Ovary (tissue), 9 donors: ENCODE results near the gene TGM1. TPM values are rescaled to one million over a fixed set of nuclear protein-coding genes. Genes with fewer than 3 reads are reported as not detected.

ENCODE experiments used
- DNase-seq, 5 donors: peaks; one replicate each; pipeline ENCODE4 v3.0.0-alpha.2; 2019 to 2020
- H3K27ac ChIP-seq, 2 donors: fragments of 200-600 bp; one replicate each; pipeline versions ENCODE4 v1.5.1 to v1.8.0; 2019 to 2022
- H3K27me3 ChIP-seq: fragments of 200-600 bp; one replicate; pipeline ENCODE4 v1.8.0; 2022
- H3K36me3 ChIP-seq: fragments of 200-600 bp; sonication (generic); one replicate; pipeline ENCODE4 v1.5.1; 2019
- H3K4me1 ChIP-seq: one replicate; pipeline ENCODE4 v1.8.1; 2013; ENCODE audit warnings: mild to moderate bottlenecking, moderate library complexity; ENCODE audit not compliant: insufficient read depth
- H3K4me3 ChIP-seq: fragments of 200-600 bp; sonication (generic); one replicate; pipeline ENCODE4 v1.5.1; 2017
- H3K9me3 ChIP-seq, 2 donors: fragments of 200-600 bp in 1 of 2; sonication (generic) in 1 of 2; one replicate each; pipeline versions ENCODE4 v1.5.1 to v1.8.1; 2013 to 2019; ENCODE audit warnings: mild to moderate bottlenecking in 1 of 2, moderate library complexity in 1 of 2
- EP300 ChIP-seq: sonication (generic); formaldehyde crosslinking; IDR thresholded peaks from one replicate; pipeline ENCODE4 v1.6.1; 2017; ENCODE audit warnings: antibody characterized with exemption
- POLR2A ChIP-seq: fragments of 450-650 bp; IDR thresholded peaks from one replicate; pipeline ENCODE4 v1.6.1; 2017; ENCODE audit warnings: antibody characterized with exemption, mild to moderate bottlenecking, moderate library complexity
- WGBS, 3 donors: extraction: QIAGEN DNeasy Blood & Tissue Kit in 1 of 3; methylation state at CpG; one replicate each; pipeline versions ENCODE4 v1.1.5 to v1.1.7; 2013 to 2017; 5-methylcytosine and 5-hydroxymethylcytosine counted together
- intact Hi-C, 4 donors: fragments of 100-400 bp; cut with DNase I; formaldehyde crosslinking; loops; one replicate each; pipeline versions ENCODE4 v1.11.0 to v1.15.1; 2022 to 2023
- polyA plus RNA-seq, 2 donors: library from polyadenylated mRNA; stranded (reverse); fragments of 200-250 nt in 1 of 2; fragments of 350-450 nt in 1 of 2; fragmentation: Illumina TruSeq in 1 of 2; extraction: RNeasy Lipid Tissue Mini Kit (QIAGEN cat#74804) in 1 of 2; gene quantifications; one replicate each; pipeline ENCODE4 v1.2.3, GENCODE V29; 2013 to 2014
- total RNA-seq, 7 donors: library from RNA; depleted of rRNA in 2 of 7; stranded (reverse); fragments of >200 nt in 2 of 7; fragmentation: NEBNext Ultra II Directional in 3 of 7; extraction: Animal tissue kit (Norgen Biotek cat#: 25700) in 3 of 7; gene quantifications; one replicate each; pipeline versions ENCODE4 v1.1.0 to v1.2.4, GENCODE V29; 2016 to 2023
- TF ChIP-seq, protein P1 (sequence below), 3 donors: fragments of 450-650 bp in 2 of 3; fragments of 200-600 bp in 1 of 3; IDR thresholded peaks; one replicate each; pipeline versions ENCODE4 v1.5.1 to v1.8.0; 2016 to 2022; ENCODE audit warnings: antibody characterized with exemption in 3 of 3, mild to moderate bottlenecking in 1 of 3
- donor health status: DM: no; HTN: no; CAD: no; lungs with moderate emphysema.
- donor health status: DM: no; HTN: no; CAD: no.
- donor health status: Bipolar disorder and iron deficiency.
- donor health status: DM: yes; HTN: yes; CAD: no.
- donor health status: DM: no; HTN: no; CAD: no.
- donor health status: DM: yes; HTN: yes; CAD: no.

The TGM1 gene
- total and polyA plus RNA-seq, 9 donors: 1.1 to 152 (median 4.2) TPM

- intact Hi-C loops: no loop called here
- DNase-seq: peak in 2 of 5 donors; percentile 13 to 20
Observed at GRCh38 chr14:24255438-24255837, 7.5 kb downstream of the TGM1 start.

GRCh38 chr14:24254630-24255392 lies 8.2 kb downstream of the TGM1 start:
- Histone ChIP-seq H3K36me3 (no peaks in the 10 kb centered on the region), H3K27me3 (no peaks in the 10 kb centered on the region), H3K4me1 (peaks cover 3% of the 10 kb centered on the region), H3K9me3 (no peaks in the 10 kb centered on the region), H3K4me3 (no peak overlapping the region), H3K27ac (no peak overlapping the region)
- TF ChIP-seq POLR2A (no peak), EP300 (no peak)
- TF ChIP-seq, protein P1, sequence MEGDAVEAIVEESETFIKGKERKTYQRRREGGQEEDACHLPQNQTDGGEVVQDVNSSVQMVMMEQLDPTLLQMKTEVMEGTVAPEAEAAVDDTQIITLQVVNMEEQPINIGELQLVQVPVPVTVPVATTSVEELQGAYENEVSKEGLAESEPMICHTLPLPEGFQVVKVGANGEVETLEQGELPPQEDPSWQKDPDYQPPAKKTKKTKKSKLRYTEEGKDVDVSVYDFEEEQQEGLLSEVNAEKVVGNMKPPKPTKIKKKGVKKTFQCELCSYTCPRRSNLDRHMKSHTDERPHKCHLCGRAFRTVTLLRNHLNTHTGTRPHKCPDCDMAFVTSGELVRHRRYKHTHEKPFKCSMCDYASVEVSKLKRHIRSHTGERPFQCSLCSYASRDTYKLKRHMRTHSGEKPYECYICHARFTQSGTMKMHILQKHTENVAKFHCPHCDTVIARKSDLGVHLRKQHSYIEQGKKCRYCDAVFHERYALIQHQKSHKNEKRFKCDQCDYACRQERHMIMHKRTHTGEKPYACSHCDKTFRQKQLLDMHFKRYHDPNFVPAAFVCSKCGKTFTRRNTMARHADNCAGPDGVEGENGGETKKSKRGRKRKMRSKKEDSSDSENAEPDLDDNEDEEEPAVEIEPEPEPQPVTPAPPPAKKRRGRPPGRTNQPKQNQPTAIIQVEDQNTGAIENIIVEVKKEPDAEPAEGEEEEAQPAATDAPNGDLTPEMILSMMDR (IDR thresholded peaks at IDR 0.05): no peak
- intact Hi-C loops: no loop called here
- WGBS, 3 donors: 88 to 91% (median 91%) methylated on average over 19 of the region's 19 CpGs
- DNase-seq: peak in 3 of 5 donors; percentile 11 to 29 (median 12)

More at GRCh38 chr14:24255438-24255837, 7.5 kb downstream of the TGM1 start:
- H3K4me3 ChIP-seq: no peak overlapping the region
- TF ChIP-seq POLR2A: no peak
- no peak for TF ChIP-seq EP300
- TF ChIP-seq, protein P1 (IDR thresholded peaks at IDR 0.05): no peak
- H3K27me3 ChIP-seq: no peaks in the 10 kb centered on the region
- no peaks in the 10 kb centered on the region for H3K9me3 ChIP-seq
- no peak overlapping the region for H3K27ac ChIP-seq
- H3K36me3 ChIP-seq: no peaks in the 10 kb centered on the region
- peaks cover 3% of the 10 kb centered on the region for H3K4me1 ChIP-seq
- WGBS, 3 donors: 86 to 91% (median 86%) methylated on average over 8 of the region's 8 CpGs

GRCh38 chr14:24253936-24254335 lies 9.0 kb downstream of the TGM1 start:
- Histone ChIP-seq H3K27ac (no peak overlapping the region), H3K27me3 (no peaks in the 10 kb centered on the region), H3K36me3 (no peaks in the 10 kb centered on the region), H3K4me1 (peaks cover 1% of the 10 kb centered on the region), H3K4me3 (no peak overlapping the region), H3K9me3 (no peaks in the 10 kb centered on the region)
- peak in 1 of 5 donors; percentile 20 for DNase-seq
- intact Hi-C loops: no loop called here
- 82 to 86% (median 82%) methylated on average over 7 of the region's 7 CpGs for WGBS, 3 donors
- TF ChIP-seq, protein P1 (IDR thresholded peaks at IDR 0.05): no peak
- TF ChIP-seq POLR2A (no peak), EP300 (no peak)

- intact Hi-C loops: no loop called here
- Histone ChIP-seq H3K4me1 (no peaks in the 10 kb centered on the region), H3K27me3 (no peaks in the 10 kb centered on the region), H3K27ac (no peak overlapping the region), H3K9me3 (no peaks in the 10 kb centered on the region), H3K36me3 (no peaks in the 10 kb centered on the region), H3K4me3 (no peak overlapping the region)
- TF ChIP-seq EP300: no peak
- TF ChIP-seq POLR2A: no peak
- TF ChIP-seq, protein P1 (IDR thresholded peaks at IDR 0.05): no peak
- DNase-seq: peak in 1 of 5 donors; percentile 22
- WGBS, 3 donors: 79 to 85% (median 80%) methylated on average over 11 of the region's 11 CpGs
Observed at GRCh38 chr14:24252289-24253124, 10.5 kb downstream of the TGM1 start.
